ENCODE results near the gene INCENP.
A peak's percentile ranks its signal among the peaks of the same experiment; 100 is the strongest.
"Not testable (repeated sequence)": the region's sequence is repeated elsewhere in the genome, so short reads cannot be mapped to it uniquely, and the experiment has no call there.

The INCENP gene

GRCh38 chr11:62123669-62124185, at the start of gene INCENP:
Gene INCENP (plus strand): TSS chr11:62124011. CDS start chr11:62128162, 4,151 bp downstream.
- in situ Hi-C loops (cut with MboI; ENCODE audit: low pct_unique_long_range_greater_than_20kb, low sequenced_read_pairs, unreplicated experiment): no loop called here
- DNase-seq (ENCODE audit: low spot score): peak; percentile 96
- TF ChIP-seq CTCF (IDR thresholded peaks at IDR 0.05; ENCODE audit: extremely low read depth, insufficient read depth, missing control alignments): no peak

- no peak for DNase-seq (ENCODE audit: low spot score)
- no peak for TF ChIP-seq CTCF (IDR thresholded peaks at IDR 0.05; ENCODE audit: extremely low read depth, insufficient read depth, missing control alignments)
- in situ Hi-C loops (cut with MboI; ENCODE audit: low pct_unique_long_range_greater_than_20kb, low sequenced_read_pairs, unreplicated experiment): loop anchor here (10.0 kb wide), 1 partner anchor 191 kb away; no protein-coding TSS in a partner anchor
Measured at GRCh38 chr11:62075438-62075837, 48.4 kb upstream of the INCENP start.

- TF ChIP-seq CTCF (IDR thresholded peaks at IDR 0.05; ENCODE audit: extremely low read depth, insufficient read depth, missing control alignments): no peak
- in situ Hi-C loops (cut with MboI; ENCODE audit: low pct_unique_long_range_greater_than_20kb, low sequenced_read_pairs, unreplicated experiment): loop anchor here (10.0 kb wide), 1 partner anchor 192 kb away; no protein-coding TSS in a partner anchor
- no peak for DNase-seq (ENCODE audit: low spot score)
Measured at GRCh38 chr11:62077132-62077531, 46.7 kb upstream of the INCENP start.

GRCh38 chr11:62081378-62082291, 42.2 kb upstream of the INCENP start:
- in situ Hi-C loops (cut with MboI; ENCODE audit: low pct_unique_long_range_greater_than_20kb, low sequenced_read_pairs, unreplicated experiment): no loop called here
- TF ChIP-seq CTCF (IDR thresholded peaks at IDR 0.05; ENCODE audit: extremely low read depth, insufficient read depth, missing control alignments): peak; percentile 93
- DNase-seq (ENCODE audit: low spot score): peak; percentile 69

GRCh38 chr11:62082292-62082657, 41.5 kb upstream of the INCENP start:
- TF ChIP-seq CTCF (IDR thresholded peaks at IDR 0.05; ENCODE audit: extremely low read depth, insufficient read depth, missing control alignments): no peak
- DNase-seq (ENCODE audit: low spot score): no peak
- in situ Hi-C loops (cut with MboI; ENCODE audit: low pct_unique_long_range_greater_than_20kb, low sequenced_read_pairs, unreplicated experiment): no loop called here

- in situ Hi-C loops (cut with MboI; ENCODE audit: low pct_unique_long_range_greater_than_20kb, low sequenced_read_pairs, unreplicated experiment); DNase-seq (ENCODE audit: low spot score): not testable (repeated sequence)
Measured at GRCh38 chr11:62084801-62085200, 39.0 kb upstream of the INCENP start.

GRCh38 chr11:62087694-62088093, 36.1 kb upstream of the INCENP start:
- TF ChIP-seq CTCF (IDR thresholded peaks at IDR 0.05; ENCODE audit: extremely low read depth, insufficient read depth, missing control alignments): no peak
- in situ Hi-C loops (cut with MboI; ENCODE audit: low pct_unique_long_range_greater_than_20kb, low sequenced_read_pairs, unreplicated experiment): no loop called here
- no peak for DNase-seq (ENCODE audit: low spot score)

Measured in GM13977 (cell line).